Breast epithelium (tissue), 3 donors: ENCODE measurements around the gene FPR2.

Experiments used
- POLR2A ChIP-seq: fragments of 450-650 bp; IDR thresholded peaks from one replicate; pipeline ENCODE4 v1.6.1; 2016; ENCODE audit warnings: antibody characterized with exemption, mild to moderate bottlenecking, moderate library complexity
- TF ChIP-seq, protein P1 (sequence below), 3 donors: fragments of 450-650 bp; IDR thresholded peaks; one replicate each; pipeline ENCODE4 v1.5.1; 2016 to 2017; ENCODE audit warnings: antibody characterized with exemption in 3 of 3, mild to moderate bottlenecking in 3 of 3, moderate library complexity in 3 of 3

DNA sequence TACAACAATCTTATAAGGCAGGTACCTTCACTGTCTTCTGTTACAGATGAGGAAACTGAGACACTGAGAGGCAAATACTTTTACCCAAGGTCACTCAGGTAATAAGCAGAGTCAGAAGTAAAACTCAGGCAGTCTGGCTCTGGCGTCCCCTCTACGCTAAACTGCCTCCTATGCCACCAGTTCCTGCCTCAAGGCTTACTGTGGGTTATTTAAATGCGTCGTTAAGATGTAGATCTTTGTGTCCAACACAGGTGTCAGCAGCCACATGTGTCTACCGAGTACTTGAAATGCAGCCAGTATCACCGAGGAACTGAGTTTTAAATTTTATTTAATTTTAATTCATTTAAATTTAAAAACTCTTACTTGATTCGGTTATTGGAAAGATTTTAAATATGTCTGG is 39.1 kb upstream of the FPR2 start:
- TF ChIP-seq, protein P1, sequence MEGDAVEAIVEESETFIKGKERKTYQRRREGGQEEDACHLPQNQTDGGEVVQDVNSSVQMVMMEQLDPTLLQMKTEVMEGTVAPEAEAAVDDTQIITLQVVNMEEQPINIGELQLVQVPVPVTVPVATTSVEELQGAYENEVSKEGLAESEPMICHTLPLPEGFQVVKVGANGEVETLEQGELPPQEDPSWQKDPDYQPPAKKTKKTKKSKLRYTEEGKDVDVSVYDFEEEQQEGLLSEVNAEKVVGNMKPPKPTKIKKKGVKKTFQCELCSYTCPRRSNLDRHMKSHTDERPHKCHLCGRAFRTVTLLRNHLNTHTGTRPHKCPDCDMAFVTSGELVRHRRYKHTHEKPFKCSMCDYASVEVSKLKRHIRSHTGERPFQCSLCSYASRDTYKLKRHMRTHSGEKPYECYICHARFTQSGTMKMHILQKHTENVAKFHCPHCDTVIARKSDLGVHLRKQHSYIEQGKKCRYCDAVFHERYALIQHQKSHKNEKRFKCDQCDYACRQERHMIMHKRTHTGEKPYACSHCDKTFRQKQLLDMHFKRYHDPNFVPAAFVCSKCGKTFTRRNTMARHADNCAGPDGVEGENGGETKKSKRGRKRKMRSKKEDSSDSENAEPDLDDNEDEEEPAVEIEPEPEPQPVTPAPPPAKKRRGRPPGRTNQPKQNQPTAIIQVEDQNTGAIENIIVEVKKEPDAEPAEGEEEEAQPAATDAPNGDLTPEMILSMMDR (IDR thresholded peaks at IDR 0.05) = no peak
- TF ChIP-seq POLR2A = no peak
